Right lobe of liver (tissue), 4 donors: ENCODE data around the gene ZNF444.

Source experiments
- POLR2A ChIP-seq: fragments of 450-650 bp; IDR thresholded peaks from one replicate; pipeline ENCODE4 v1.6.1; 2017; ENCODE audit warnings: antibody characterized with exemption, mild to moderate bottlenecking
- TF ChIP-seq, protein P1 (sequence below), 4 donors: fragments of 200-600 bp in 3 of 4; fragments of 450-650 bp in 1 of 4; IDR thresholded peaks; one replicate each; pipeline versions ENCODE4 v1.5.1 to v1.8.0; 2016 to 2022; ENCODE audit warnings: antibody characterized with exemption in 4 of 4, mild to moderate bottlenecking in 2 of 4
- donor health status: DM: no; HTN: no; CAD: no.
- donor health status: DM: no; HTN: no; CAD: no.
- donor health status: DM: no; HTN: yes; CAD: no.

DNA sequence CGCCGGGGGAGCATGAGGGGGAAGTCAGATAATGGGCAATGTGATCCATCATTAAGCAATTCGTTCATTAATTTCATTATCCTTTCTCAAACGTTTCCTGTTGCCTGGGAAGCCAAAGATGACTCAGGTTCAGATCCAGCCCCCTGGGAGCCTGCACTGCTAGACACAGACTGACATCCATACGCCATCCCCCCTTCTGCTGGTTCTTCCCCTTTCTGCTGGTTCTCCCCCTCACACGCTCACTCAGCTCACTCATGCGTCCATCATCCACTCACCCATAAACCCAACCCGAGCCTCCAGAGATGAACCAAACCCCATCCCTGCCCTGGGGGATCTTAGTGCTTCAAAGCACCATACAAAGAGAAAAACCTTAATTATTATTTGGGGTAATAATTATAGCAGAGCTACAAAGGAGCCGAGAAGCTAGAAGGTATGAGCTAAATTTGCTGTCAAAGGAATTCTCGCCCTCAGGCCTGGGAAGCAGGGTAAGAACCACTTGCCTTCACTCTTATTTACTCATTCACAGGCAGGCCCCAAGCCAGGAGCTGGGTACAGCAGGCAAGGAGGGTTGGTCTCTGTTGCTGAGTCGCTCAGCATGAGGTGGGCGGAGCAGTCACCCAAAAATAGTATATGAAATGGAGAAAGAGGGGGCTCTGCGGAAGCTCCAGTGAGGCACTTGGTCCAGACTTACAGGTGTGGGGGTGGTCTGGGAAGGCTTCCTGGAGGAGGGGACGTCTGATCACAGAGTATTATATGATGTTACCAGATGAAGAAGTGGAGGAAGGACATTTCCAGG is 7.0 kb upstream of the ZNF444 start:
- TF ChIP-seq POLR2A = no peak
- TF ChIP-seq, protein P1, sequence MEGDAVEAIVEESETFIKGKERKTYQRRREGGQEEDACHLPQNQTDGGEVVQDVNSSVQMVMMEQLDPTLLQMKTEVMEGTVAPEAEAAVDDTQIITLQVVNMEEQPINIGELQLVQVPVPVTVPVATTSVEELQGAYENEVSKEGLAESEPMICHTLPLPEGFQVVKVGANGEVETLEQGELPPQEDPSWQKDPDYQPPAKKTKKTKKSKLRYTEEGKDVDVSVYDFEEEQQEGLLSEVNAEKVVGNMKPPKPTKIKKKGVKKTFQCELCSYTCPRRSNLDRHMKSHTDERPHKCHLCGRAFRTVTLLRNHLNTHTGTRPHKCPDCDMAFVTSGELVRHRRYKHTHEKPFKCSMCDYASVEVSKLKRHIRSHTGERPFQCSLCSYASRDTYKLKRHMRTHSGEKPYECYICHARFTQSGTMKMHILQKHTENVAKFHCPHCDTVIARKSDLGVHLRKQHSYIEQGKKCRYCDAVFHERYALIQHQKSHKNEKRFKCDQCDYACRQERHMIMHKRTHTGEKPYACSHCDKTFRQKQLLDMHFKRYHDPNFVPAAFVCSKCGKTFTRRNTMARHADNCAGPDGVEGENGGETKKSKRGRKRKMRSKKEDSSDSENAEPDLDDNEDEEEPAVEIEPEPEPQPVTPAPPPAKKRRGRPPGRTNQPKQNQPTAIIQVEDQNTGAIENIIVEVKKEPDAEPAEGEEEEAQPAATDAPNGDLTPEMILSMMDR (IDR thresholded peaks at IDR 0.05) = no peak
